Measurements from ENCODE around the gene ATG5.

DNA sequence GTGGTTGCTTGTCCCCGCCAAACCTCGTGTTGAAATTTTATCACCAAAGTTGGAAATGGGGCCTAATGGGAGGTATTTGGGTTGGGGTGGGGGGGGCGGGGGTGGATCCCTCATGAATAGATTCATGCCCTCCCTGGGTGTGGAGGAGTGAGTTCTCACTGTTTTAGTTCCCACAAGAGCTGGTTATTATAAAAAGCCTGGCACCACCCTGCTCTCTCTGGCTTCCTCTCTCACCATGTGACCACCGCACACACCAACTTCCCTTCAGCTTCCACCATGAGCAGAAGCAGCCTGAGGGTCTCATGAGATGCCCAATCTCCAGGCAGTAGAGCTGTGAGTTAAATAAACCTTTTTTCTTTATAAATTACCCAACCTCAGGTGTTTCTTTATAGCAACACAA is 128.1 kb downstream of the ATG5 start:
- TF ChIP-seq CTCF (conservative IDR thresholded peaks at IDR 0.05): no peak
- TF ChIP-seq ZFX (IDR thresholded peaks at IDR 0.05): no peak

Data from C4-2B (cell line).